Heart left ventricle (tissue), 16 donors: ENCODE results near the gene LRRC26. TPM values are rescaled to one million over a fixed set of nuclear protein-coding genes. Genes with fewer than 3 reads are reported as not detected.

Experiments
- ATAC-seq, 4 donors: fragments of 200-7000 bp; cut with Tn5 transposase; one replicate each; pipeline ENCODE4 v1.9.1; 2020 to 2022; ENCODE audit warnings: moderate library complexity in 4 of 4, mild to moderate bottlenecking in 3 of 4, moderate number of reproducible peaks in 1 of 4
- DNase-seq, 5 donors: peaks; one replicate each; pipeline ENCODE4 v3.0.0-alpha.2; 2020
- H3K27ac ChIP-seq, 12 donors: fragments of 200-600 bp; sonication (generic) in 4 of 12; one replicate each; pipeline versions ENCODE4 v1.5.0 to v1.8.0; 2016 to 2022; ENCODE audit warnings: mild to moderate bottlenecking in 2 of 12
- H3K27me3 ChIP-seq, 9 donors: fragments of 200-600 bp; sonication (generic) in 2 of 9; one replicate each; pipeline versions ENCODE4 v1.5.1 to v1.8.0; 2016 to 2022; ENCODE audit warnings: mild to moderate bottlenecking in 3 of 9
- H3K36me3 ChIP-seq, 9 donors: fragments of 200-600 bp; sonication (generic) in 2 of 9; one replicate each; pipeline versions ENCODE4 v1.5.0 to v1.8.0; 2018 to 2022; ENCODE audit warnings: mild to moderate bottlenecking in 2 of 9
- H3K4me1 ChIP-seq, 12 donors: fragments of 200-600 bp; sonication (generic) in 4 of 12; one replicate each; pipeline versions ENCODE4 v1.5.0 to v1.8.0; 2016 to 2022; ENCODE audit warnings: mild to moderate bottlenecking in 3 of 12
- H3K4me3 ChIP-seq, 12 donors: fragments of 200-600 bp; sonication (generic) in 4 of 12; one replicate each; pipeline versions ENCODE4 v1.5.0 to v1.8.0; 2017 to 2022; ENCODE audit warnings: mild to moderate bottlenecking in 9 of 12, moderate library complexity in 4 of 12
- H3K9me3 ChIP-seq, 12 donors: fragments of 200-600 bp; sonication (generic) in 4 of 12; one replicate each; pipeline versions ENCODE4 v1.5.0 to v1.8.0; 2016 to 2022; ENCODE audit warnings: mild to moderate bottlenecking in 1 of 12
- CTCF ChIP-seq, 12 donors: fragments of 200-600 bp; sonication (generic) in 4 of 12; IDR thresholded peaks; one replicate each; pipeline versions ENCODE4 v1.5.0 to v1.8.0; 2018 to 2022; ENCODE audit warnings: antibody characterized with exemption in 12 of 12, mild to moderate bottlenecking in 5 of 12
- POLR2A ChIP-seq, 2 donors: fragments of 450-650 bp; IDR thresholded peaks; one replicate each; pipeline ENCODE4 v1.6.1; 2017; ENCODE audit warnings: antibody characterized with exemption in 2 of 2, mild to moderate bottlenecking in 2 of 2, moderate library complexity in 2 of 2
- WGBS, 4 donors: extraction: QIAGEN DNeasy Blood & Tissue Kit in 2 of 4; methylation state at CpG; one replicate each; pipeline versions ENCODE4 v1.1.5 to v1.1.7; 2013 to 2018; 5-methylcytosine and 5-hydroxymethylcytosine counted together
- intact Hi-C, 10 donors: fragments of 100-400 bp; cut with DNase I; formaldehyde crosslinking; loops; one replicate each; pipeline versions ENCODE4 v1.11.1 to v1.14.2; 2022
- polyA plus RNA-seq, 2 donors: library from polyadenylated mRNA; stranded (reverse); fragments of 200-250 nt; gene quantifications; one replicate each; pipeline ENCODE4 v1.2.3, GENCODE V29; 2013
- total RNA-seq, 9 donors: library from RNA; depleted of rRNA in 2 of 9; stranded (reverse); fragments of >200 nt in 2 of 9; fragmentation: NEBNext Ultra II Directional in 3 of 9; extraction: Animal tissue kit (Norgen Biotek cat#: 25700) in 3 of 9; gene quantifications; one replicate each; pipeline versions ENCODE4 v1.1.0 to v1.2.4, GENCODE V29; 2016 to 2023
- donor health status: ischemic (EF 13 %, LVEDD 7.1; RV severe dilation, severe dysfunction).
- donor health status: healthy with polysubstance abuse.
- donor health status: DM: no; HTN: yes; CAD: no.
- donor health status: DM: no; HTN: no; CAD: no.
- donor health status: ischemic (EF 25% LVEDD 6.9; RV normal size, moderate dysfunction).
- donor health status: ischemic (EF 25% LVEDD 5.7; RV mildly dilated, moderate dysfunction).
- donor health status: healthy.
- donor health status: DM: yes; HTN: yes; CAD: no.
- donor health status: ischemic (EF 35%, LVEDD 5.7; RV mildly dilated, moderate dysfunction).
- donor health status: nonischemic (EF 11% LVEDD 7.7; RV severe dilation, severe dysfunction).
- donor health status: DM: yes; HTN: yes; CAD: no.
- donor health status: PGD.
- donor health status: ischemic (EF 29% LVEDD 5.4; RV normal size, mild dysfunction).
- donor health status: nonischemic (EF 23%, LVEDD 6.1; RV moderate dilation, normal function).

Gene LRRC26
- total and polyA plus RNA-seq, 11 donors, result not detected

GRCh38 chr9:137171149-137171900, 1.5 kb upstream of the LRRC26 start:
- DNase-seq (no peak), ATAC-seq (no peak)
- 80 to 87% (median 81%) methylated on average over 11 to 22 of the region's 22 CpGs for WGBS, 4 donors
- H3K36me3 ChIP-seq, result no peaks in the 10 kb centered on the region
- intact Hi-C loops, result no loop called here
- TF ChIP-seq POLR2A (IDR thresholded peaks at IDR 0.05), result no peak
- TF ChIP-seq CTCF (IDR thresholded peaks at IDR 0.05), result no peak
- no peak overlapping the region for H3K4me3 ChIP-seq
- H3K27me3 ChIP-seq, result peaks cover 28 to 63% (median 38%) of the 10 kb centered on the region in 9 donors
- no peaks in the 10 kb centered on the region for H3K9me3 ChIP-seq
- no peak overlapping the region for H3K27ac ChIP-seq
- H3K4me1 ChIP-seq, result peaks cover 6 to 35% (median 20%) of the 10 kb centered on the region in 12 donors

- TF ChIP-seq POLR2A (IDR thresholded peaks at IDR 0.05) (no peak), CTCF (IDR thresholded peaks at IDR 0.05) (no peak)
- no peak for DNase-seq
- H3K4me1 ChIP-seq, result peaks cover 6 to 35% (median 20%) of the 10 kb centered on the region in 12 donors
- intact Hi-C loops, result no loop called here
- whole genome bisulfite sequencing, 4 donors, result 43 to 66% (median 49%) methylated on average over 11 to 14 of the region's 14 CpGs
- no peak for ATAC-seq
- H3K9me3 ChIP-seq, result no peaks in the 10 kb centered on the region
- H3K27ac ChIP-seq, result no peak overlapping the region
- no peaks in the 10 kb centered on the region for H3K36me3 ChIP-seq
- no peak overlapping the region for H3K4me3 ChIP-seq
- peaks cover 35 to 70% (median 45%) of the 10 kb centered on the region in 9 donors for H3K27me3 ChIP-seq
Measured at GRCh38 chr9:137170486-137171148, 766 bp upstream of the LRRC26 start.

- intact Hi-C loops, result loop anchor here in 1 of 10 donors (5.0 kb wide), 1 partner anchor 42 kb away; no protein-coding TSS in a partner anchor
- Histone ChIP-seq H3K27me3 (peaks cover 49 to 85% (median 59%) of the 10 kb centered on the region in 9 donors), H3K4me3 (peak overlapping the region; percentile 21 to 55 (median 40)), H3K27ac (no peak overlapping the region), H3K9me3 (no peaks in the 10 kb centered on the region), H3K36me3 (no peaks in the 10 kb centered on the region), H3K4me1 (peaks cover 6 to 35% (median 20%) of the 10 kb centered on the region in 12 donors)
- DNase-seq, result no peak
- peak in 2 of 4 donors; percentile 44 for ATAC-seq
- 0 to 1% (median 1%) methylated on average over 22 to 124 of the region's 124 CpGs for WGBS, 4 donors
- TF ChIP-seq CTCF (IDR thresholded peaks at IDR 0.05) (no peak), POLR2A (IDR thresholded peaks at IDR 0.05) (no peak)
Measured at GRCh38 chr9:137168904-137169856, 671 bp downstream of the LRRC26 start.
